Left hindlimb (tissue), 1 donor: ENCODE measurements around the gene KRT8.
"Not testable (repeated sequence)": the region's sequence is repeated elsewhere in the genome, so short reads cannot be mapped to it uniquely, and the experiment has no call there.

Experiments
- DNase-seq: peaks from one replicate; pipeline ENCODE4 v3.0.0-alpha.2; 2018

Gene KRT8

DNA sequence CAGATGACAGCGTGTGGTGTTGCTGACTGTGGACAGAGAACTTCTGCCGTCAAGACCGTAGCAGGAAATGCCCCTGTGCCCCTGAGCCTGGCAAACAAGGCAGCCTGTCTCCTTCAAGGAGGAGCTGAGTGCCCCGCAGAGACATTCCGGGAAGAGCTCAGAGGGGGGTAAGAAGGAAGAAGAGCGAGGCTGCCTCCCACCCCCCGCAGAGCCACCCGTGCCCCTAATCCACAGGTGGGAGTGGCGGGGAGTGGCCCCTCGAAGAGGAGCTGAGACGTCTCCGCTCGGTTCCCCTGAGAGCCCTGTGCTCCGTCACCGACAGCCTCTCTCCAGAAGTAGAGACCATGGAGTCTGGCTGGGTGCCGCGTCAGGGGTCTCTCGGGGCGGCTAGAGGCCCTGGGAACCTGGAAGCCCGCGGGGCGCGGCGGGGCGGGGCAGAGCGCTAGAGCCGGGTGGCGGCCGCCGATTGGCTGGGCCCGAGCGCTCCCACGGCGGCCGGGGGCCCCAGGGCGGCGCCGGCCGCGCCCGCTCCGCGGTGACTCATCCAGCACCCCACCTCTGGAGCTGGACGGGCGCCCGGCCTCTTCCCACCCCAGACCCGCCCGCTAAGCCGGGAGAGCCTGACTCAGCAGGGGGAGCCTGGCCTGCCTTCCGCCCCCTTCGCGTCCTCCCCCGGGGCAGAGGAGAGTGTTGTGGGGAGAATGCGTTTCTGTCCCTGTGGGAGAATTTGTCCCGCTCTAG is 30.9 kb downstream of the KRT8 start:
- DNase-seq = peak; percentile 84

DNA sequence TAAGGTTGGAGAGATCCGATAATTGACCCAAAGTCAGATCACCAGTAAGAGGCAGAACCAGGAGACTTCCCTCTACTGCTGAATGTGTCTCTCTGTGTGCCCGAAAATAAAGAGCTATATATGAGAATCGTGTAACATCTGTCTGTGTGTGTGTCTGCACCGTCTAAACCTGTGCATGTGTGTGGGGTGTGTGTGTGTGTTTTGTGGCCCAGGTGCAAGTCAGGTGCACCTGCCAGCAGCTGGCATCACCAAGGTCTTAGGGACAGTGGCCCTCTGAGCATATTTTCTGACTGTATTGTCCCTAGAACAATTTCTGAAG is 31.4 kb downstream of the KRT8 start:
- no peak for DNase-seq

DNA sequence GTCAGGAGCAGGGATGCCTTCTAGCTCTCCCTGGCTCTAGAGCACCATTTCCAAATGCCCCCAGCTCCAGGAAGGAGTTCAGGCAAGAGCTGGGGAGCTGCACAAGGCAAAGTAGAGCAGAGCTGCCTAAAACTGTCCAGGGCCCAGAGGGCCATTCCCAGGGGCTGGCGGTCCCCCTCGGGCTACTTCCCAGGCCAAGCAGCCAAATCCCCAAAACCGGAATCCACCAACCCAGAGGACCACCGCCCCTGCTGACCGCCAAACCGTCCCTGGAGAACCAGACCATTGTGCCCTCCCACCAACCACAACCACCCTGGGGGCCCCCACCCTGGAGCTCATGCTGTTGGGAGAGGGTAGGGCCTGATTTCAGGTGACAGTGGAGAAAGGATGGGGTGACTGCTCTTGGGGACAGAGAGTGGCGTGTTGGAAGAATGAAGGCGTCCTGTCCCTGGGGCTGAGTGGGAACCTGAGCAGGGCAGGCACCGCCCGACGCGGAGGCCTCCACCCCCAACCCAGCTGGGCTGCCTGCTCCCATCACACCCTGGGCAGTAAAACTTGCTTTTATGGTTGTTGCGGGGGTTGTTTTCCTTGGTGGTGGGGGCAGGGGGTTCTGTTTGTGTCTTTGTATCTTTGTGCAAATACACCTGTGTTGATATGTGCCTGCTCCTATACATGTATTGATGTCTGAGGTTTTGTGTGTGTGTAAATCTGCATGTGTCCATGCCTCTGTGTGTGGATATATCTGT is 32.1 kb downstream of the KRT8 start:
- no peak for DNase-seq

DNA sequence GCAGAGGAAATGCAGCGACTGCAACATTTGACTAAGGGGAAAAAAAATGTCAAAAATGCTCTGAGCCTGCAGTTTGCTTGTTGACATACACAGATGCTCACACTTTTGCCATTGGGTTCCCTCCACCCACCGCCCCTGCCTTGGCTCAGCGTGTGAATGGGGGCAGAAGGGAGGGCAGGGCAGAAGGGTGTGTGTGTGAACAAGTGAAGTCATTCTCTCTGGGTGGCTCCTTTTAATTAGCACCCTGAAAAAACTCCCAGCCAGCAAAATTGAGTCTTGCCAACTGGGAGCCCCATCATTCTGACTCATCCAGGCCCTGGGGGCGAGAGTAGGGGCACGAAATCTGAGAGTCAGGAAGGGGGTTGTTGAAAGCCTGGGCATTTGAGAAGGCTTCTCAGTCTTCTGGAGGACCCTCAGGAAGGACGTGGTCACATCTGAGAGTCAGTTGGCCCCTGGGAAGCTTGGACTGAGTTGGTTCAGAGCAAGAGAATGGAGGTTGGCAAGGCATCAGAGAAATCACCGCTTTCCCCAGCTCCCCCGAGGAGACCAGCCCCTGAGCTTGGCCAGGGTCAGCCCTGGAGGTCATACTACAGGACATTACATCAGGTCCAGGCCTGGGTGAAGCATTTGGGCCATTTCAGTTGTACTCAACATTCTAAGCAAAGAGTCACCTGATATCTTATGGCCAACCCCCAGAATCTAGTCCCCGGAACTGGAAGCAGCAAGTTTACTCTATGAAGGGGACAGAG is 33.4 kb downstream of the KRT8 start:
- DNase-seq = peak; percentile 60

DNA sequence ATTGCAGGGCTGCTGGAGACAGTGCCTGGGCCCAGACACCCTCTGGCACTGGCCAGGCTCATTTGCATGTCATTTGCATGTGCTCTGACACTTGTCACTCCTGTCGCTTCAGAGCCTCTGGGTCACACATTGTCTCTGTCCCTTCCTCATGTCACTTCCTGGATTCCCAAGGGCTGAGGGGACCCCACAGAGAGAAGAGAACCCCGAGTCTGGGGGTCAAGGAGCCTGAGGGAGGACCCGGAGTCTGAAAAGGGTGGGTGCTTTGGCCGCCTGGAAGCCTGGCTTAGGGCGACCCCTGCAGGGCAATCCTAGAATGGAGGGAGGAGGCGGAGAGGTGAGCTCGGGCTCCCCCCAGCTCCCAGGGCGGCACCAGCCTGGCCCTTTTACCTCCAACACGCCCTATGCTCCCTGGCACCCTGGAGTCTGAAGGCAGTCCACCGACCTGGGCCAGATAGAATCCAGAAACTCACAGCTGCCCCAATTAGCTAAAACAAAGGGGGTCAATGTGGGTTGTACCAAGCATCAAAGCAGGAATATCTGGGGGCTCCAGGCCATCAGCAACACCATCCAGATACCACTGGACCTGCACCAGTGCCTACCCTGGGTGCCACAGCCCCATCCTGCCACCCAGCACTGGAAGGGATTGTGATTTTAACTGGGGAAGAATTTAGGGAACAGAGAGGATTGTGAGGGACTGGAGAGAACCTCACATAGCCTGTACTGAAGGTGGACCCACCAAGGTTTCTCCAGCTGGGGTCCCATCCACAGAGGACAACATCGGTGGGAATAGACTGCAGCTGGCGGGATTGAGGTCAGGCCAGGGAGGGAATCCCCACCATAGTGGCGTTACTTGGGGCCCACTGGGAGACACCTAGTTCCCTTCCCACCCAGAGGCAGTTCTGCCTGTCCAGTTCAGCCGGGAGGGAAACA is 34.2 kb downstream of the KRT8 start:
- DNase-seq = peak; percentile 53

DNA sequence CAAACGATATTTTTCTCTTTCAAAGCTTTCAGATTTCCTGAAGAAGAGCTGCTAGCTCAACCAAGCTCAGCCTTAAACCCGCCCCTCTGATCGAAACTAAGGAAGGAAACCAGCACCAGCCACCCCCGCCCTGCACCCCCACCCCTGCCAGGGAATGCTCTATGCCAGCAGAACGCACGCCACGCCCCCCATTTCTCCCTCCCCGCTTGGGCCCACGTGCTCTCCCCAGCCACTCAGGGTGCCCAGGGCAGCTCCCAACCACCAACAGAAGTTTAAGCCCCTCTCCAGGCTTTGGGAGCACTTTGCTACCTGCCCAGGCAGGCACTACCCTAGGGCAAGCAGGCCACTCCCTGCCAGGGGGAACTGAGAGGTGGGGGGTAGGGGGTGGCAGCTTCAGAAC is 37.2 kb downstream of the KRT8 start:
- DNase-seq = peak; percentile 50

DNA sequence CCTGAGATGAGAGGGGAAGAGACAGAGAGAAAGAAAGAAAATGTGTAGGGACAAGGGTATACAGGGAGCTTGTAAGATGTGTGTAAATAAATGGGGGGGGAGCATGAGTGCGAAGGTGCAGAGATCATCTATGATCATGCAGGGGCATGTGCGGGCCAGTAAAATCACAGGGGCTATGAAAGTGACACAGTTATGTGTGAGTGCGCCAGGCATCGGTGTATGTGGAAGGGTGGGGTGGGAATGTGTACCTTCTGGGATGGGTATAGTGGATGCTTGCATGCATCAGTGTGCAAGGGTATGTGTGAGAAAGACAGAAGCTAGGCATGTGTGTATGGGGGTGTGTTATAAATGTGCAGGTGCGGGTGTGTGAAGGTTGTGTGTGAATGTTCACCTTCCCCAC is 37.7 kb downstream of the KRT8 start:
- DNase-seq = no peak

DNA sequence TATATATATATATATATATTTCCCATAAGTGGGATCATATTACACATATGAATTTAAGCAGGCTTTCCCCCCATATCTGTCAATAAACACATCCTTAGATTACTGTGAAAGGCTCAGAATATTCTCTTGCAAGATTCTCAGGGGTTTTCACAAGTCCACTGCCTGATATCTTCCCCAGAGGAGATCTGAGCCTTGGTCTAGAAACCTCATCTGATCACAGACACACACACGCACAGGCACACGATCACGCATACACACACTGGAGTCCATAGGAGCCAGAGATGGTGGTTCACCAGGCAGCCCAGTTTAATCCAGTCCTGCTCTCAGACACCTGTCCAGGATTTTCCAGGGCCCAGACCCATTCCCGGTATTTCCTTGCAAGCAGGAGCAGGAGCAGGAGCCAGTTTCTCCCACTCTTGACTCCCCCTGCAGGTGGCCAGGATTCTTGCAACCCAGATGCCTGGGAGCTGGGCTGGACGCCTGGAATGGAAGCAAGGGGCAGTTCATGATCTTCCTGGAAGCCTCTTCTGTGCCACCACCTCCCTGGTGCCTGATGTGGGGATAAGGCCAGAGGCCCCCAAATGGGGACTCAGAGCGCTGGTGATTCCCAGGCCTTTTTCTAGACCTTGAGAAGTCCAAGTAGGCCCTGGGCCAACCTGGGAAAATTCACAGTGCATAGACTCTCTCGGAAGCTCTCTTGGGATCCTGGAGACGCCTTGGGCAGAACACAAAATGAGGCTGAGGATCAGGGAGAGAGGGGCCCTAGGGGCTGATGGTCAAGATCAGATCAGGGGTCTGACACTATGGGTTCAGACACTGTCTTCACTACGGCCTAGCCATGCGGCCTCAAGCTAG is 39.6 kb downstream of the KRT8 start:
- peak; percentile 77 for DNase-seq

DNA sequence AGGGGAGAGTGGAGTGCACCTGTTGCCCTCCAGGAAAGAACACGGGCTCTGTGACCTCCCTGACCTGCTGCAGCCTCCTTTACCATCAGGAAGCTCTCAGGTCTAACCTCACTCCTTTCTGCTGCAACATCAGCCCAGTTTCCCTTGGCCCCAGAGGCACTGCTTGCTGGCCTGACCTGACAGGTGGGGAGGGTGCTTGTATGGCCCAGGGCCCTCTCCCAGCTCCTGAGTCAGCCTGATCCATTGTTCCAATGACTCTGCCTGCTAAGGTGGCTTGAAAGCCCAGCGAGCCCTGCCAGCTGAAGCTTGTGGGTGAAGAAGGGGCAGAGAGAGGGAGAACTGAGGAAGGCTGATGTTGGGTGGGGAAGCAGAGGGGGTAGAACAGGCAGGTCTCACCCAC is 42.9 kb downstream of the KRT8 start:
- DNase-seq = no peak

DNA sequence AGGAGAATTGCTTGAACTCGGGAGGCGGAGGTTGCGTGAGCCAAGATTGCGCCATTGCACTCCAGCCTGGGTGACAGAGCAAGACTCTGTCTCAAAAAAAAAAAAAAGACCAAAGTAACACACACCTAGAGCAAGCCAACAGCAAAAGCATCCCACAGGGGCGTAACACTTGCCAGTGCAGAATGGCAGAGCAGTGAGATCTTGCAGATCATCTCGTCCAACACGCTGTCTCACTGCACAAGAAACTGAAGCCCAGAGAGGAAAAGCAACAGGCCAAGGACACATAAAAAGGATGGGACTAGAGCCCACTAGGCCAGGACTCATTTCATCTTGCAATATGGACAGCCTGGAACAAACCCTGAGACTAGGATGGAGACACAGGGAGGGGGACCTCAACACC is 43.4 kb downstream of the KRT8 start:
- no peak for DNase-seq

DNA sequence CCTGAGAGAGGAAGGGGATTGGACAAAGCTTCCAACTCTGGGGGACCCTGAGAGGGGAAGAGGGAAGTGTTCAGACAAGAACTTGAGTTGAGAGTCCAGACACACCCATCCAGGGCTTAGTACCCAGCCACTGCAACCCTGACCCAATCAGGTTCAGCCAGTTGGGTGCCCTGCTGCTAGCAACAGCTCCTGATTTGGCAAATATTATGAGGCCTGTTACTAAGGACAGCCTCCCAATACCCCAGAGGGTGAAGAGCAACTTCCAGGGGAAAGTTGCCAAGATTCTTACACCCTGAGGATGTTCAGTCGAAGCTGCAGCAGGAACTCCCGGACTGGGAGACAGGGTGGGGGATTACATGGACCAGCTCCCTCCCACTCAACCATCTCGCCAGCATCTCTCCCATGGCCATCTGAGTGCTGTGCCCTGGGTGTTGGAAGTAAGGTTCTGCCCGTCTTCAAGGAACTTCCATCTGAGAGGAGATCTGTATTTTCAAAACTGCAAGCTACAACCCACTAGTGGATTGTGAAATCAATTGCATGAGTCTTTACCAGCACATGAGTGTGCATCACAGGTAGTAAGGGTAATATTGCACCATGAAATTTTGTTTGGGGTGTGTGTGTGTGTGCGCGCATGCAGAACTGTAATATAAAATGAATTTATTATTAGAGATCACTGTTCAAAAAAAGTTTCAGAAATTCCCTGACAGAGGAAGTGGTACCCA is 44.6 kb downstream of the KRT8 start:
- no peak for DNase-seq

DNA sequence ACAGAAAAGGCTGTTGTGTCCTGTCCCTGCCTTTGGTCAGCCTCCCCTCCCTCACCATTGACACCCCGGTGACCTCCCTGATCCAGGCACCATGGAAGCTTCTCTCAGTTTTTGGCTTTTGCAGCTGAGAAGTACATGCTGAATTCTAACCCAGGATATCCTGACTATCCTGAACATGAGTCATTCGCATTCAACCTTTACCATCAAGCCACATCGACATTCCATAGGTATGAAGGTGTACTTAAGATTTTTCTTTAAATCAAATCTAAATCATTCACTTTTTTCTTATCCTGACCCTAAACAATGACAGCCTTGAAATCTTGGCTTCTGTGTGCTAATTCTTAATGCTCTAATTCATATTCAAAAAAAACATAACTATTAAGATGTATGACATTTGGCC is 47.4 kb downstream of the KRT8 start:
- no peak for DNase-seq

DNA sequence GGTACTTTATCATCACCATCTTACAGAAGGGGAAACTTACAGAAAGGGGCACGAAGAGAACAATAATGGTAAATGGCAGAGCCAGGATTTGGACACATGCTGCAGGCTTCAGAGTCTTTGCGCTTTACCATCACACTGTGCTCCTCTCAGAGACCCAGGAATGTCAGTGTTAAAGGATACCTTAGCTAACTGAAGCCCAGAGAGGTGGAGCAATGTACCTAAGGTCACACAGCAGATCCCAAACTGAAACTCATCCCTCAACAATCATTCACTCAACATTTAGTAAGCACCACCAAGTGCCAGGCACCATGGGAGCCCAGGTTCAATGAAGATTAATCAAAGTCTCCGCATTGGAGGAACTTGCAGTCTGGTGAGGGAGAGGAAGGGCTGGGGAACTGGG is 48.1 kb downstream of the KRT8 start:
- no peak for DNase-seq

DNA sequence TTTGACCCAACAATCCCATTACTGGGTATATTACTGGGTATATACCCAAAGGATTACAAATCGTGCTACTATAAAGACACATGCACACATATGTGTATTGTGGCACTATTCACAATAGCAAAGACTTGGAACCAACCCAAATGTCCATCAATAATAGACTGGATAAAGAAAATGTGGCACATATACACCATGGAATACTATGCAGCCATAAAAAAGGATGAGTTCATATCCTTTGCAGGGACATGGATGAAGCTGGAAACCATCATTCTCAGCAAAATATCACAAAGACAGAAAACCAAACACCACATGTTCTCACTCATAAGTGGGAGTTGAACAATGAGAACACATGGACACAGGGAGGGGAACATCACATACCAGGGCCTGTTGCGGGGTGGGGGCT is 48.8 kb downstream of the KRT8 start:
- not testable (repeated sequence) for DNase-seq

DNA sequence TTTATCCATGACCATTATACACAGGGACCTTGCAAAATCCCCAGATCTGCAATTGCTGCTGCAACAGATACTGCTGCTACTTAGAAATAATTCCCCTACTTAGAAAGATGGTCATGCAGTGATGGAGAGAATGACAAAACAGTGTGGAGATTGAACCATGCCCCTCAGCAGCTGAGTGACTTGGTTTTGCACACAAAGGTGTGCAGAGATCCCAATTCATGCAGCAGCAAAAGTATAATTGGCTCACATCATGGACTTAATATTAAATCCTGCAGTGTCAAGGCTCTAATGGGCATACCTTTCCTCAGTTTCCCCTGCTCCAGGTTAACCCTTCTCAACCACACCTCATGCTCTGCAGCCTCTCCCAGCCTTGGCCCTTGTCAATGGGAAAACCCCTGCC is 53.1 kb downstream of the KRT8 start:
- DNase-seq = no peak

DNA sequence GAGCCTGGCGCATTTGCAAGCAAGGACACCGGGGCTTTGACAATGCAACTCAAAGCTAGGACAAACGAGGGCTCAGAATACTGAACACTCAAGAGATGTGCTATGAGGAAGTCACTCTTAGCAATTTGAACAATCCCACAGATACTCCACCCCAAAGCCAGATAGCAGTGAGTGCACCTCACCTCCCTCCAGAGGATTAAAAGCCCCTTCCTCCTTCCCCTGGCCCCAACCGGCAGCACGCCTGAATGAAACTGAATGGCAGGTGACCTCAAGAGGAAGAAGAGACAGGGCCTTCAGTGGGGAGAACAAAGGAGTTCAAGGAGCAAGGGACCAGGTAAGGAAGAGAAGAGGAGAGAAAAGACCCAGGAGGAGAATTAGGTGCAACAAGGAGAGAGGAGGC is 54.2 kb downstream of the KRT8 start:
- no peak for DNase-seq

DNA sequence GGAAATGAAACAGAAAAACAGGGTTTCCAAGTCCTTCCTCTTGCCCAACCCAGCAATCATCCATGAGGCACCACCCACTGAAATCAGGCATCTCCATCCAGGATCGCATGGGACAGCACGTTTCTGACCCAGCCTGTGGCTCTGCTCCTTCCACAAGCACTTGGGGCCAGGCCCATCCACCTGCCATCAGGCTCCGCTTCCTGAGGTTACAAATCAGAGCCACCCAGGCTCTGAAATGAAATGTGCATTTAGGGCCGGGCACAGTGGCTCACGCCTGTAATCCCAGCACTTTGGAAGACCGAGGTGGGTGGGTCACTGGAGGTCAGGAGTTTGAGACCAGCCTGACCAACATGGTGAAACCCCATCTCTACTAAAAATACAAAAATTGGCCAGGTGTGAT is 55.4 kb downstream of the KRT8 start:
- DNase-seq = no peak

DNA sequence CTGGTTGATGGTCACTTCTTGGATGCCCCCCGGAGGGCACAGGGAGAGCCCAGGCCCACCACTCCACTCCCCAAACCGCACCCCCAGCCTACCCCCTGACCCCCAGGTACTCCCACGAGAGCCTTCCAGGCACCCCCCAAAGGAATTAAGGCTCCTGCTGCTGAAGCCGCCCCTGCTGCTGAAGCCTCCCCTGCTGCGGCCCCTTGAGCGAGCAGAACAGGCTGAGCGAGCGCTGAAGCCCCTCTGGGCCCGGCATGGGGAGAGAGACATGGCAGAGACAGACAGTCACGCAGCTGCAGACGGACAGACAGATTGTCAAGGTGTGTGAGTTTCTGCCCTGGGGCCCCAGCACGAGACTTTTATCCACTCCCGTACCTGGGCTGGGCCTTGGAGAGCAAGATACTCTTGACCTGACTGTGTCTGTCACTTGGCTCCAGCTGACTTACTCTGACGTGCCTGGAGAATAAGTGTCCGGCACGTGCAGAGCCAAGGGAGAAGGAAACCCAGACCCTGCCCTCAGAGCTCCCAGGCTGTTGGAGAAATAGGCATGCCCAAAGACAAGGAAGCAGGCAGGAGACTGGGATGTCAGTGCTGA is 56.1 kb downstream of the KRT8 start, which contains the start of gene KRT78:
KRT78 (minus strand) TSS at position 334 of the 595 bp plus-strand sequence; CDS start at position 270, 64 bp downstream.
- DNase-seq = no peak

DNA sequence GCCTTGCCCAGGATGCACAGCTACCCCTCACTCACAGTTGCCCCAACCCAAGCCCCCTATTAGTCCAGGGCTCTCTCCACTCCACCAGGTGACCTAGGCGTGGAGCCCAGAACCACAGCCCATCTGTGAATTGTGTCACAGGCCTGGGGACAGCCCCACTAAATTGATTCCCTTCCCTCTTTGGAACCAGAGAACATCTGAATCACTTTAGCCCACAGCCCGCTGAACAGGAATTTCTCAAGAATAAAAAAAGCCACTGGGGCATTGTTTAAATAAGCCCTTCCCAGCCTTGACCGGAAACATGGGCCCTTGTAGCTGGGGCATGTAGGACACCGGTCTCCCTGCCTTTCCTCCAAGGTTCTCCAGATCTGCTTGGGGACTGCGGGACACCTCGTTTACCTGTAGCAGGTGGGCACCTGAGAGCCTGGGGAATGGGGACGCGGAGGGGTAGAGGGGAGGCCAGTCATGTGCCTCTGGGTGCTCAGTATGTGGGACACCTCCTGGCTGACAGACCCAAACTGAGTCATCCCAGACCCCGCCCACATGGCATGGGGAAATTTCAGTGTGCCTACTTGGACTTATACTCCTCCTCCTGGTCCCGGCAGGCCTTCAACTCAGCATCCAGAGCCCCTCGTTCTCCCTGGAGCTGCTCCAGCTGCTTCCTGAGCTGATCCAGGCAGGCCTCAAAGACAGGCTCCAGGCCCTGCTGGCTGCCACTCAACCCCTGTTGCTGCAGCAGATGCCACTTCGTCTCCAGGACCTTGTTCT is 57.4 kb downstream of the KRT8 start:
- no peak for DNase-seq
